ENCODE data around the gene MMS19. TPM values are rescaled to one million over a fixed set of nuclear protein-coding genes. Genes with fewer than 3 reads are reported as not detected.

MMS19 gene
- total RNA-seq, 1 donor: 82.0 TPM

DNA sequence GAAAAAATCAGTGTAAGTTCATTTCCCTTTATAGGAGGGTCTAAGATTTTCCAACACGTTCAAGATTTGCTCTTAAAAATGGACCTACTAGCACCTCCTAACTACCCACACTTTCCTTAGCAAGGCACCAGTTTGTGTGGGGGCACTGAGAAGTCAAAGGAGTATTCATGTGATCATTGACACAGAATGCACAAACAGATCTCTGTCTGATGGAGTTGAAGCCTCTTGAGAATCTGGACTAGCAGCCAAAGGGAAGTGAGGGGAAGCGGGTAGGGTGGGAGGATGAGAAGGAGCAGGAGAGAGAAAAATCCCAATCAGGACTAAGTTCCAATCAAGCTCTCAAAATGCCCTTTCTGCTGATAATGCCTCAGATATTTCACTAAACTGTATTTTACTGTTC, 4.1 kb downstream of the MMS19 start:
- TF ChIP-seq, protein P1, sequence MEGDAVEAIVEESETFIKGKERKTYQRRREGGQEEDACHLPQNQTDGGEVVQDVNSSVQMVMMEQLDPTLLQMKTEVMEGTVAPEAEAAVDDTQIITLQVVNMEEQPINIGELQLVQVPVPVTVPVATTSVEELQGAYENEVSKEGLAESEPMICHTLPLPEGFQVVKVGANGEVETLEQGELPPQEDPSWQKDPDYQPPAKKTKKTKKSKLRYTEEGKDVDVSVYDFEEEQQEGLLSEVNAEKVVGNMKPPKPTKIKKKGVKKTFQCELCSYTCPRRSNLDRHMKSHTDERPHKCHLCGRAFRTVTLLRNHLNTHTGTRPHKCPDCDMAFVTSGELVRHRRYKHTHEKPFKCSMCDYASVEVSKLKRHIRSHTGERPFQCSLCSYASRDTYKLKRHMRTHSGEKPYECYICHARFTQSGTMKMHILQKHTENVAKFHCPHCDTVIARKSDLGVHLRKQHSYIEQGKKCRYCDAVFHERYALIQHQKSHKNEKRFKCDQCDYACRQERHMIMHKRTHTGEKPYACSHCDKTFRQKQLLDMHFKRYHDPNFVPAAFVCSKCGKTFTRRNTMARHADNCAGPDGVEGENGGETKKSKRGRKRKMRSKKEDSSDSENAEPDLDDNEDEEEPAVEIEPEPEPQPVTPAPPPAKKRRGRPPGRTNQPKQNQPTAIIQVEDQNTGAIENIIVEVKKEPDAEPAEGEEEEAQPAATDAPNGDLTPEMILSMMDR (IDR thresholded peaks at IDR 0.05; ENCODE audit: insufficient read depth, low read depth, low read length): no peak
- no peak overlapping the region for H3K4me3 ChIP-seq (ENCODE audit: low read depth, low read length)
- peak; percentile 13 for DNase-seq (ENCODE audit: low read depth)

DNA sequence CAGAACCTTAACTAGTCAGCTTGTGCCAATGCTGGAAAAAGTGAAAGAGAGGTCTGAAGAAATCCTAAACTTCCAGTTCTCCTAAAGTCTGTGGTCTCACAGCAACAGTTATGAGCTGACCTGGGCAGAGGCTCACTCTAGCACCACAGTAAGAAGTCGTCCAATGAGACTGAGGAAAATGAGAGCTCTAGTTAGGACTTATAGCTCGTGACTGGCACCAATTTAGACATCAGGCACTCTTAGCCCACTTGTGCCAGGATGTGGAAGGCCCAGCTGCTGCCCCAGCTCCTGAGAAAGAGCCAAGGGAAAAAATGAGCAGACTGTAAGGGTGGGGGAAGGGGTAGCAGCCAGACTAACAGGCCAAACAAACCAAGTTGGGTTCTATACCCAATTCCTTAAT, 7.6 kb downstream of the MMS19 start:
- H3K4me3 ChIP-seq (ENCODE audit: low read depth, low read length): no peak overlapping the region
- no peak for DNase-seq (ENCODE audit: low read depth)
- TF ChIP-seq, protein P1 (IDR thresholded peaks at IDR 0.05; ENCODE audit: insufficient read depth, low read depth, low read length): no peak

DNA sequence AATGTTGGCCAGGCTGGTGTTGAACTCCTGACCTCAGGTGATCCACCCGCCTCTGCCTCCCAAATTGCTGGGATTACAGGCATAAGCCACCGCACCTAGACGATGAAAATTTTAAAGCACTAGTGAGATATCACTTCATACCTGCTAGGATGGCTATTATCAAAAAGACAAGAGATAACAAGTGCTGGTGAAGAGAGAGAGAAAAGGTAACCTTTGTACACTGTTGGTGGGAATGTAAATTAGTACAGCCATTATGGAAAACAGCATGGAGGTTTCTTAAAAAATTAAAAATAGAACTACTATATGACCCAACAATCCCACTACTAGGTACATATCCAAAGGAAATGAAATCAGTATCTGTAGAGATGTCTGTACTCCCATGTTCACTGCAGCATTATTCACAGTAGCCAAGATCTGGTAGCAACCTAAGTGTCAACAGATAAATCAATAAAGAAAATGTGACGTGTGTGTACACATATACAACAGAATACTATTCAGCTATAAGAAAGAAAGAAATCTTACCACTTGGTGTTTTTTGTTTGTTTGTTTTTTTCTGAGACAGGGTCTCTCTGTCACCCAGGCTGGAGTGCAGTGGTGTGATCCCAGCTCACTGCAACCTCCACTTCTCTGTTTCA, 12.5 kb downstream of the MMS19 start:
- TF ChIP-seq, protein P1 (IDR thresholded peaks at IDR 0.05; ENCODE audit: insufficient read depth, low read depth, low read length): no peak
- no peak for DNase-seq (ENCODE audit: low read depth)

DNA sequence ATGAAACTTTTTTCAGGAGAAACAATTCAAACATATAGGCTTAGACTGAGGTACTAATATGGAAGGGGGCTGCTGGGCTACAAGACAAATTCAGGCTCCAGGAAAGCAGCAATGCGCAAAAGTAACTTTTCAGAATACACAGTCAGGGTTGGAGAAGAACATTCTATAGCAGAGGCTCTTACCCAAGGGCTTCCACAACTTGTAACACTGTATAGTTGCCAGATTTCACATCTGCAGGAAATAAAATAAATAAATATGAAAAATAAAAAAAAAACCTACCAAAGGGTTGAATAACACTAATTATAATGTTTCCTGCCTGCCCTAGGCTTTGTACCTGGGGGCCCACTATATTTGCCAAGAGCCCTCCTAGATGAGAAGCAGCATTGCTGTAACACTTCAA, 14.3 kb downstream of the MMS19 start:
- TF ChIP-seq, protein P1 (IDR thresholded peaks at IDR 0.05; ENCODE audit: insufficient read depth, low read depth, low read length): no peak
- no peak overlapping the region for H3K4me3 ChIP-seq (ENCODE audit: low read depth, low read length)
- no peak for DNase-seq (ENCODE audit: low read depth)

More for the DNA sequence above, 12.5 kb downstream of the MMS19 start:
- no peak overlapping the region for H3K4me3 ChIP-seq (ENCODE audit: low read depth, low read length)

DNA sequence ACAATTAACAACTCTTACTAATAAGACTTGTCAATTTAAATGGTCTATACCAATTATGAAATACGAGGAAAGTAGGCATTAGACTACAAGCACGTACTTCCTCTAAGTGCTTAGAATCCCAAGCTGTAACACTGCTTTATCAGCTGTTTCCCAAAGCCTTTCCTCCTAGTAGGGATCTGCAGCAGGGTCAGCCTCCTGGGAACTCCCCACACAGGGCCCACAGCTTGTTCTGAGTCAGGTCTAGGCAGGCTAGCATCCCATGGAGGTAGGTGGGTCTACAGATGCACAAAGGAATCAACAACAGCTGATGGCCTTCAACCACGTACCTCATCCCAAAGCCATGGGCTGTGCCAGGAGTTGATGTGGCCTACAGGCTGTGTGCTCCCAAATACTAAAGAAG, 14.7 kb downstream of the MMS19 start:
- peak; percentile 20 for DNase-seq (ENCODE audit: low read depth)
- no peak overlapping the region for H3K4me3 ChIP-seq (ENCODE audit: low read depth, low read length)
- TF ChIP-seq, protein P1 (IDR thresholded peaks at IDR 0.05; ENCODE audit: insufficient read depth, low read depth, low read length): no peak

DNA sequence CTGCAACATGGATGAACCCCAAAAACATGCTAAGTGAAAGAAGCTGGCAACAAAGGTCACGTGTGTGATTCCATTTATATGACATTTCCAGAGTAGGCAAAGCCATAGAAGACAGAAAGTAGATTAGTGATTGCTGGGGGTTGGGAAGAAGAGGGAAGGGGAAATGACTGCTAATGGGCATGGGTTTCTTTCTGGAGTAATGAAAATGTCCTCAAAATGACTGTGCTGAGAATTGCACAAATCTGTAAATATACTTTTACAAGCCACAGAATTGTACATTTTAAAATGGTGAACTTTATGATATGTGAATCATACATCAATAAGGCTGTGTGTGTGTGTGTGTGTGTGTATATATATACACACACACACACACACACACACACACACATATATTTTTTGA, 15.8 kb downstream of the MMS19 start:
- TF ChIP-seq, protein P1 (IDR thresholded peaks at IDR 0.05; ENCODE audit: insufficient read depth, low read depth, low read length): no peak
- no peak for DNase-seq (ENCODE audit: low read depth)
- H3K4me3 ChIP-seq (ENCODE audit: low read depth, low read length): no peak overlapping the region

DNA sequence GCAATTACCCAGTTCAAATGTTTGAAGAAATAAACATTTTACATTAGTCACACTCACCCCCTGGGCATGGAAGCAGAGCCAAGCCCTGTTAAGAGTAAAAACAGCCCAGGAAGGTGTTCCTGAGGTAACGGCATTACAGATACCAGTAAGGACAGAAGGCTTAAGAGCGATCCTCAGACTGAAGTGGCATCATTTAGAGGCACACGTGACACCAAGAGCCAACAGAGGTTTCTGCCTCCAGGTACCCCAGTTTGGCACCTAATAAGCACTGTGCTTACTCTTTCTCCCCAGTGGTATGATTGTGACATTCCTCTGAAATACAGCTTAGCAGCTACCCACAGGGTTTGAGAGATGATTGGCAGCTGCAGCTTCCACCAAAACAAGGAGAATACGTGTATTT, 17.2 kb downstream of the MMS19 start:
- DNase-seq (ENCODE audit: low read depth): no peak
- TF ChIP-seq, protein P1 (IDR thresholded peaks at IDR 0.05; ENCODE audit: insufficient read depth, low read depth, low read length): no peak
- no peak overlapping the region for H3K4me3 ChIP-seq (ENCODE audit: low read depth, low read length)

Data from fibroblast of villous mesenchyme (primary cell).